IMR-90 (cell line): Measurements from ENCODE around the gene TCF4. TPM values are rescaled to one million over a fixed set of nuclear protein-coding genes. Genes with fewer than 3 reads are reported as not detected.

Source experiments
- ATAC-seq: fragments of 200-7000 bp; cut with Tn5 transposase; 2 replicates; pipeline ENCODE4 v1.9.1; 2020; ENCODE audit warnings: low read depth, mild to moderate bottlenecking, moderate library complexity
- BruUV-seq: library from RNA; stranded (reverse); fragments of 400-500 nt; replicated peaks from 2 replicates; lab custom pipeline; 2021; lab: Mats Ljungman, UMichigan
- CTCF ChIA-PET: fragments of 300-600 bp; formaldehyde crosslinking; extraction: SDS; loops from one replicate; lab custom pipeline; 2021; ENCODE audit warnings: antibody characterized with exemption; lab: Yijun Ruan, JAX
- POLR2A ChIA-PET: fragments of 300-600 bp; sonication (Branson Sonifier 250); formaldehyde crosslinking; loops from one replicate; lab custom pipeline; 2022; ENCODE audit warnings: antibody characterized with exemption; ENCODE audit not compliant: unreplicated experiment; lab: Charles Lee
- DNase-seq: peaks from one replicate; pipeline ENCODE4 v3.0.0; 2013
- H2AFZ ChIP-seq: replicated peaks from 2 replicates; pipeline ENCODE3; 2013; ENCODE audit warnings: low read length, mild to moderate bottlenecking; ENCODE audit not compliant: poor library complexity
- H2AK5ac ChIP-seq: 2 replicates; pipeline ENCODE4 v1.6.1; 2013; ENCODE audit warnings: low read depth, low read length, inconsistent platforms
- H2AK9ac ChIP-seq: replicated peaks from 2 replicates; pipeline ENCODE3; 2013; ENCODE audit warnings: mild to moderate bottlenecking, low read depth, low read length, moderate library complexity; ENCODE audit not compliant: poor library complexity
- H2BK120ac ChIP-seq: 2 replicates; pipeline ENCODE4 v1.6.1; 2013; ENCODE audit warnings: low read depth, low read length, inconsistent platforms
- H2BK15ac ChIP-seq: 3 replicates; pipeline ENCODE4 v1.6.1; 2013; ENCODE audit warnings: low read depth, low read length, inconsistent platforms
- H2BK20ac ChIP-seq: 2 replicates; pipeline ENCODE4 v1.6.1; 2013; ENCODE audit warnings: low read depth, mild to moderate bottlenecking, inconsistent platforms, low read length, moderate library complexity
- H2BK5ac ChIP-seq: 2 replicates; pipeline ENCODE4 v1.6.1; 2013; ENCODE audit warnings: mild to moderate bottlenecking, low read depth, low read length, inconsistent platforms; ENCODE audit not compliant: poor library complexity, severe bottlenecking
- H3K14ac ChIP-seq: replicated peaks from 2 replicates; pipeline ENCODE4 v1.6.1; 2013; ENCODE audit warnings: low read depth, low read length, inconsistent platforms
- H3K18ac ChIP-seq: 2 replicates; pipeline ENCODE4 v1.6.1; 2013; ENCODE audit warnings: low read depth, low read length, control low read depth
- H3K23ac ChIP-seq: 2 replicates; pipeline ENCODE4 v1.6.1; 2013; ENCODE audit warnings: low read depth, low read length, inconsistent platforms
- H3K27ac ChIP-seq: 2 replicates; pipeline ENCODE4 v1.5.1; 2013; ENCODE audit warnings: mild to moderate bottlenecking, control low read depth, low read length; ENCODE audit not compliant: insufficient read depth
- H3K27me3 ChIP-seq: 2 replicates; pipeline ENCODE4 v1.6.1; 2013; ENCODE audit warnings: low read length; ENCODE audit not compliant: control insufficient read depth, insufficient read depth
- H3K36me3 ChIP-seq: 2 replicates; pipeline ENCODE4 v1.6.1; 2013; ENCODE audit warnings: low read length, mixed read lengths; ENCODE audit not compliant: control insufficient read depth, insufficient read depth
- H3K4ac ChIP-seq: 2 replicates; pipeline ENCODE4 v1.6.1; 2013; ENCODE audit warnings: low read depth, low read length, inconsistent platforms
- H3K4me1 ChIP-seq: 2 replicates; pipeline ENCODE4 v1.6.1; 2013; ENCODE audit warnings: low read length, mixed read lengths; ENCODE audit not compliant: control insufficient read depth, insufficient read depth
- H3K4me2 ChIP-seq: 2 replicates; pipeline ENCODE4 v1.6.1; 2013; ENCODE audit warnings: low read depth, mild to moderate bottlenecking, control low read depth, low read length, moderate library complexity
- H3K4me3 ChIP-seq: 2 replicates; pipeline ENCODE4 v1.5.1; 2013; ENCODE audit warnings: low read depth, mild to moderate bottlenecking, control low read depth, low read length, moderate library complexity; ENCODE audit not compliant: insufficient read depth
- H3K56ac ChIP-seq: 2 replicates; pipeline ENCODE4 v1.6.1; 2013; ENCODE audit warnings: low read length, inconsistent platforms; ENCODE audit not compliant: insufficient read depth; ENCODE audit errors: extremely low read depth
- H3K79me1 ChIP-seq, 2 experiments: 2 replicates each; pipeline ENCODE4 v1.6.1; 2013; ENCODE audit warnings: low read length in 2 of 2, inconsistent platforms in 1 of 2, low read depth in 1 of 2
- H3K9ac ChIP-seq: 2 replicates; pipeline ENCODE4 v1.6.1; 2013; ENCODE audit warnings: low read depth, low read length, control low read depth
- H3K9me1 ChIP-seq: 2 replicates; pipeline ENCODE4 v1.6.1; 2013; ENCODE audit warnings: low read length, inconsistent platforms; ENCODE audit not compliant: insufficient read depth
- H3K9me3 ChIP-seq: 2 replicates; pipeline ENCODE4 v1.6.1; 2013; ENCODE audit warnings: low read length; ENCODE audit not compliant: control insufficient read depth, insufficient read depth
- H4K20me1 ChIP-seq: 2 replicates; pipeline ENCODE4 v1.6.1; 2013; ENCODE audit warnings: low read length, inconsistent platforms; ENCODE audit not compliant: insufficient read depth
- H4K5ac ChIP-seq: 2 replicates; pipeline ENCODE4 v1.6.1; 2013; ENCODE audit warnings: mild to moderate bottlenecking, low read depth, low read length, control low read depth
- H4K8ac ChIP-seq, 2 experiments: 2 replicates each; pipeline ENCODE4 v1.6.1; 2013; ENCODE audit warnings: low read depth in 2 of 2, low read length in 2 of 2, control low read depth in 1 of 2, inconsistent platforms in 1 of 2
- H4K91ac ChIP-seq: 2 replicates; pipeline ENCODE4 v1.6.1; 2013; ENCODE audit warnings: low read depth, low read length, inconsistent platforms; ENCODE audit not compliant: insufficient read depth
- BHLHE40 ChIP-seq: fragments of 150-350 bp; IDR thresholded peaks from 2 replicates; pipeline ENCODE4 v1.6.1; 2016; ENCODE audit warnings: mild to moderate bottlenecking, low read depth, low read length
- CEBPB ChIP-seq: IDR thresholded peaks from 2 replicates; pipeline ENCODE4 v1.6.1; 2012; ENCODE audit warnings: low read depth, low read length, improper control_type of control experiment
- CHD1 ChIP-seq: IDR thresholded peaks from 2 replicates; pipeline ENCODE4 v1.6.1; 2012; ENCODE audit warnings: low read depth, low read length, improper control_type of control experiment
- CTCF ChIP-seq: conservative IDR thresholded peaks from 2 replicates; pipeline ENCODE4 v1.5.1; 2012; ENCODE audit warnings: mild to moderate bottlenecking, low read depth, low read length, improper control_type of control experiment
- ELK1 ChIP-seq: fragments of 150-350 bp; IDR thresholded peaks from 2 replicates; pipeline ENCODE4 v1.6.1; 2016; ENCODE audit warnings: low read depth, mild to moderate bottlenecking, low read length, moderate library complexity, borderline replicate concordance
- FOS ChIP-seq: fragments of 150-350 bp; IDR thresholded peaks from 2 replicates; pipeline ENCODE4 v1.6.1; 2016; ENCODE audit warnings: low read depth, low read length
- MAFK ChIP-seq: IDR thresholded peaks from 2 replicates; pipeline ENCODE4 v1.6.1; 2012; ENCODE audit warnings: low read depth, low read length, improper control_type of control experiment
- MXI1 ChIP-seq: IDR thresholded peaks from 2 replicates; pipeline ENCODE4 v1.6.1; 2012; ENCODE audit warnings: low read depth, mild to moderate bottlenecking, low read length, moderate library complexity, borderline replicate concordance
- NFE2L2 ChIP-seq: fragments of 150-350 bp; IDR thresholded peaks from 2 replicates; pipeline ENCODE4 v1.6.1; 2016; ENCODE audit warnings: low read depth, mild to moderate bottlenecking, low read length
- POLR2A ChIP-seq: IDR thresholded peaks from 2 replicates; pipeline ENCODE4 v1.6.1; 2012; ENCODE audit warnings: mild to moderate bottlenecking, low read depth, low read length
- RAD21 ChIP-seq: IDR thresholded peaks from 2 replicates; pipeline ENCODE4 v1.6.1; 2012; ENCODE audit warnings: low read length, improper control_type of control experiment
- RCOR1 ChIP-seq: IDR thresholded peaks from 2 replicates; pipeline ENCODE4 v1.6.1; 2012; ENCODE audit warnings: mild to moderate bottlenecking, low read length, improper control_type of control experiment; ENCODE audit not compliant: insufficient replicate concordance
- RFX5 ChIP-seq: IDR thresholded peaks from 2 replicates; pipeline ENCODE4 v1.8.0; 2012; ENCODE audit warnings: low read depth, mild to moderate bottlenecking, low read length, moderate library complexity
- USF2 ChIP-seq: fragments of 150-350 bp; IDR thresholded peaks from 2 replicates; pipeline ENCODE4 v1.6.1; 2017; ENCODE audit warnings: mild to moderate bottlenecking, antibody characterized with exemption, low read length, low read depth
- WGBS, 2 experiments: methylation state at CpG; one replicate each; pipeline versions ENCODE4 v1.1.5 to v1.1.7; 2013; ENCODE audit warnings: missing lambda C conversion rate in 2 of 2; ENCODE audit not compliant: insufficient read length in 1 of 2; ENCODE audit errors: extremely low coverage in 2 of 2; 5-methylcytosine and 5-hydroxymethylcytosine counted together
- dilution Hi-C: fragments of 300-500 bp; cut with HindIII; formaldehyde crosslinking; loops from one replicate; pipeline ENCODE4 v1.14.3; 2018; ENCODE audit warnings: low sequenced_read_pairs; ENCODE audit not compliant: unreplicated experiment
- in situ Hi-C: fragments of 300-500 bp; cut with MboI; formaldehyde crosslinking; loops from 3 replicates; pipeline ENCODE4 v1.14.3; 2019; ENCODE audit warnings: low sequenced_read_pairs, inconsistent platforms, mixed read lengths
- intact Hi-C: fragments of 100-400 bp; cut with micrococcal nuclease; formaldehyde crosslinking; loops from 2 replicates; pipeline ENCODE4 v1.10.0; 2022
- polyA plus RNA-seq, 3 experiments: library from polyadenylated mRNA; depleted of rRNA; stranded (reverse); fragments of >200 nt; gene quantifications; 2 replicates each; pipeline ENCODE4 v1.2.3, GENCODE V29; 2012; ENCODE audit warnings: low replicate concordance in 1 of 3
- total RNA-seq: library from RNA; depleted of rRNA; stranded (reverse); fragments of >200 nt; gene quantifications from 2 replicates; pipeline ENCODE4 v1.2.3, GENCODE V29; 2012

The TCF4 gene
- total and polyA plus RNA-seq, 2 of the 4 experiments (the other 2 are of a cell fraction), result 30.0 to 87.1 TPM

GRCh38 chr18:55339990-55340389 lies 248.0 kb downstream of the TCF4 start:
- 69% methylated on average over 3 of the region's 7 CpGs; no CpG with 5 or more reads in 1 of the 2 experiments for WGBS, 2 experiments
- Histone ChIP-seq H3K27me3 (no peaks in the 10 kb centered on the region), H3K27ac (no peak overlapping the region), H4K5ac (no peak overlapping the region), H3K36me3 (0 out of 2 replicates have a peak, but pooled peaks cover 2% of the 10 kb centered on the region), H2AK5ac (no peak overlapping the region), H3K4me2 (no peak overlapping the region), H2AK9ac (peak overlapping the region; percentile 50), H4K8ac (no peak overlapping the region), H2BK120ac (no peak overlapping the region), H4K91ac (no peak overlapping the region), H2AFZ (no peak overlapping the region), H3K9me3 (no peaks in the 10 kb centered on the region), H3K14ac (0 out of 2 replicates have a peak overlapping the region, but pooled peaks have one; percentile 14), H3K4ac (no peak overlapping the region), H2BK20ac (no peak overlapping the region), H4K20me1 (0 out of 2 replicates have a peak, but pooled peaks cover 6% of the 10 kb centered on the region), H3K56ac (no peak overlapping the region), H3K18ac (no peak overlapping the region), H2BK5ac (no peak overlapping the region), H2BK15ac (no peak overlapping the region), H3K4me3 (no peak overlapping the region), H3K79me1 (peaks cover 21 to 42% of the 10 kb centered on the region in 2 experiments), H3K9me1 (peaks cover 6% of the 10 kb centered on the region), H3K9ac (no peak overlapping the region), H3K23ac (no peak overlapping the region), H3K4me1 (peaks cover 10% of the 10 kb centered on the region)
- intact Hi-C loops (loop anchor here (5.0 to 10.0 kb wide), 6 partner anchors 82 to 1237 kb away; partner anchors contain the start of gene TCF4), dilution Hi-C loops (no loop called here), in situ Hi-C loops (no loop called here)
- no TSS peak for BruUV-seq
- no peak for DNase-seq
- ATAC-seq, result no peak
- TF ChIP-seq BHLHE40 (no peak), USF2 (no peak), CTCF (no peak), CHD1 (no peak), RCOR1 (no peak), CEBPB (no peak), MXI1 (no peak), FOS (no peak), RAD21 (no peak), MAFK (no peak), RFX5 (no peak), ELK1 (no peak), POLR2A (no peak), NFE2L2 (no peak)
- POLR2A ChIA-PET, result no interaction called here
- CTCF ChIA-PET, result no interaction called here
